ENCODE results near the gene TEC. TPM values are rescaled to one million over a fixed set of nuclear protein-coding genes. Genes with fewer than 3 reads are reported as not detected.

Gene TEC
- total and polyA plus RNA-seq, 9 of the 15 experiments (the other 6 are each of a cell fraction or from before 2014, with no cell fraction given) = 5.3 to 14.7 (median 8.8) TPM

- TF ChIP-seq ZNF592 (IDR thresholded peaks at IDR 0.05) (peak; percentile 65), MNT (conservative IDR thresholded peaks at IDR 0.05) (peak in 1 of 2 experiments; percentile 52; a peak in 1 of 4 replicates), ARID2 (IDR thresholded peaks at IDR 0.05) (peak; percentile 67), NR2C1 (IDR thresholded peaks at IDR 0.05) (no peak), NR2C1 (tag; IDR thresholded peaks at IDR 0.05) (peak; percentile 43; the same call in 1 of the 2 replicates), SOX6 (IDR thresholded peaks at IDR 0.05) (peak; percentile 49; the same call in 1 of the 2 replicates), MGA (IDR thresholded peaks at IDR 0.05) (peak; percentile 77), MAZ (CRISPR knock-in tag; conservative IDR thresholded peaks at IDR 0.05 in 1 of 2, IDR thresholded peaks at IDR 0.05 in 1 of 2) (0 out of 4 replicates have a peak, but pooled peaks of 1 of the 2 experiments have one; percentile 14), CTBP1 (IDR thresholded peaks at IDR 0.05; ENCODE audit: borderline replicate concordance) (peak; percentile 68; the same call in 1 of the 2 replicates)
Measured at GRCh38 chr4:48127682-48128404, 141.8 kb downstream of the TEC start (continued).

Measured in K562 (cell line).